Kidney epithelial cell (primary cell): ENCODE results near the gene CCDC106. TPM values are rescaled to one million over a fixed set of nuclear protein-coding genes. Genes with fewer than 3 reads are reported as not detected.

ENCODE experiments used
- DNase-seq: peaks from one replicate; pipeline ENCODE4 v3.0.0-alpha.2; 2010; ENCODE audit warnings: low read depth
- H3K27me3 ChIP-seq: 2 replicates; pipeline ENCODE4 v1.6.0; 2011; ENCODE audit warnings: low read length; ENCODE audit not compliant: control insufficient read depth, insufficient read depth
- H3K36me3 ChIP-seq: 2 replicates; pipeline ENCODE4 v1.5.1; 2011; ENCODE audit warnings: low read length; ENCODE audit not compliant: control insufficient read depth, insufficient read depth
- H3K4me3 ChIP-seq: 2 replicates; pipeline ENCODE4 v1.5.1; 2011; ENCODE audit warnings: low read depth, mild to moderate bottlenecking, control low read depth, low read length
- total RNA-seq: library from RNA; depleted of rRNA; stranded (reverse); fragments of >200 nt; gene quantifications from 2 replicates; pipeline ENCODE4 v1.2.3, GENCODE V29; 2015
- TF ChIP-seq, protein P1 (sequence below): IDR thresholded peaks from 2 replicates; pipeline ENCODE4 v1.5.1; 2011; ENCODE audit warnings: mild to moderate bottlenecking, moderate library complexity, low read length, control low read depth, inconsistent platforms; ENCODE audit not compliant: insufficient read depth, poor library complexity, severe bottlenecking

The CCDC106 gene
- total RNA-seq, 1 donor from 2014 or later = 12.2 TPM

DNA sequence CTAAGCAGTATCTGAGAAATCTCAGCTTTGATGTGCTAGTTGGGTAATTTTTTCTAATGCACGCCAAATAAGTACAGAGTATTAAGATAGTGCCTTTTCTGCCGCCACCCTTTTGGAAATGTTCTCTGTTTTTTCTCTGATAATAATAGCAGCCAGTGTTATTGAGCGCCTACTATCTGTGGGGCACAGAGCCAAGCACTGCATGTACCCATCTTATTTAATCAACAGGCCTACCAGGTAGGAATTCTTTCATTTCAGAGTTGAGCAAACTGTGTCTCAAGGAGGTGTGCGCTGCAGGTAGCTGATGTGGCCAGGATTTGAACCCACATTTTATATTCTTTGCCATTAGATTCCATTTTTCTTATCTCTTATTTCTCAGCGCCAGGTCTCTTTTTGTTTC, 28.4 kb downstream of the CCDC106 start:
- TF ChIP-seq, protein P1, sequence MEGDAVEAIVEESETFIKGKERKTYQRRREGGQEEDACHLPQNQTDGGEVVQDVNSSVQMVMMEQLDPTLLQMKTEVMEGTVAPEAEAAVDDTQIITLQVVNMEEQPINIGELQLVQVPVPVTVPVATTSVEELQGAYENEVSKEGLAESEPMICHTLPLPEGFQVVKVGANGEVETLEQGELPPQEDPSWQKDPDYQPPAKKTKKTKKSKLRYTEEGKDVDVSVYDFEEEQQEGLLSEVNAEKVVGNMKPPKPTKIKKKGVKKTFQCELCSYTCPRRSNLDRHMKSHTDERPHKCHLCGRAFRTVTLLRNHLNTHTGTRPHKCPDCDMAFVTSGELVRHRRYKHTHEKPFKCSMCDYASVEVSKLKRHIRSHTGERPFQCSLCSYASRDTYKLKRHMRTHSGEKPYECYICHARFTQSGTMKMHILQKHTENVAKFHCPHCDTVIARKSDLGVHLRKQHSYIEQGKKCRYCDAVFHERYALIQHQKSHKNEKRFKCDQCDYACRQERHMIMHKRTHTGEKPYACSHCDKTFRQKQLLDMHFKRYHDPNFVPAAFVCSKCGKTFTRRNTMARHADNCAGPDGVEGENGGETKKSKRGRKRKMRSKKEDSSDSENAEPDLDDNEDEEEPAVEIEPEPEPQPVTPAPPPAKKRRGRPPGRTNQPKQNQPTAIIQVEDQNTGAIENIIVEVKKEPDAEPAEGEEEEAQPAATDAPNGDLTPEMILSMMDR = no peak
- DNase-seq = no peak
- peaks cover 2% of the 10 kb centered on the region for H3K36me3 ChIP-seq

DNA sequence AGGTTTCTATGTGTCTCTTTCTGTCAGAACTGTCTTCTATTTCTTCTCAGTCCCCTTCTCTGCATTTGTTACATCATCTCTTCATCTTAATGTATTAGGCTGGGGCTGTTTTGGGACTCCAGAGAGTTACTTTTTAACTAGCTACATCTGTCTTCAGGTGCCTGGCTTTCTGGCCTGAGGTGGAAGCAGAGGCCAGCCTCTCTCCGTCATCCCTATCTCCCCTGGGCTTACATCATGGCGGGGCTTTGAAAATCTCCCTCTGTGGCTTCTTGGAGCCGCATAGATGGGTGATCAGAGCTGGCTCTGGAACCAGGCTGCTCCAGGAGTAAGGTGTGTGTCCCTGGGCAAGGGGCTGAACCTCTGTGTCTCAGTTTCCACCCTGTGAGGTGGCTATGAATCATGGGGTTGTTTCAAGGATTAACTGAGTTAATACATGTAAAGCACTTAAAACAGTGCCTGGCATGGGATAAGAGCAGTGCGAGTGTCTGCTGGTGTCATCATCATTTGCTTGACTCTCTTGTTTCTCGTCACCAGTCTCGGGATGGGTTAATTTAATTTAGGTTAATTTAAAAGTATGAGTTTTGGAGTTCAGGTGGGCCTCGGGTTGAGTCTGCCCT, 29.0 kb downstream of the CCDC106 start:
- TF ChIP-seq, protein P1 = no peak
- DNase-seq = no peak
- Histone ChIP-seq H3K4me3 (no peak overlapping the region), H3K27me3 (no peaks in the 10 kb centered on the region), H3K36me3 (peaks cover 2% of the 10 kb centered on the region)

More for the DNA sequence above, 28.4 kb downstream of the CCDC106 start:
- no peaks in the 10 kb centered on the region for H3K27me3 ChIP-seq
- no peak overlapping the region for H3K4me3 ChIP-seq

DNA sequence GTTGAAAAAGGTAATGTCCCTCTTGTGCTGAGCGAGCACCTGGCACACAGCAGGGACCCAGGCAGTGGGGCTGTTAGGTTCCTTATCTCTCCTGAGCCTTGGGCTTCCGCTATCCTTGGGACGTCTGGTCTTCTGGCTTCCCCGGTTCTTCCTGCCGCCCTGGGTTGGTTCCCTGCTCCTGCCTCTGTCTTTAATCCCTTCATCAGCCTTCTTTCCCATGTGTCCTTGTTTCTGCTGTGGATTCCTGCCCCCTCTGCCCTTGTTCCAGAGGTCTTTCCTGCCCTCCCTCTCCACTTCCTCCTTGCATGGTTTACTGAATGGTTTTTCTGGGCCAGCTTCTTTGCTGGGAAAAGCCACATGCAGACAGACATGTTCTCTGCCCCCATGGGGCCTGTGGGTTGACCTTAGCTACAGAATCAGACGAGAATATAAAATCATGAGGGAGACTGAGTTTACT, 29.6 kb downstream of the CCDC106 start:
- TF ChIP-seq, protein P1 = no peak
- Histone ChIP-seq H3K36me3 (peaks cover 2% of the 10 kb centered on the region), H3K4me3 (no peak overlapping the region), H3K27me3 (no peaks in the 10 kb centered on the region)
- DNase-seq = no peak

DNA sequence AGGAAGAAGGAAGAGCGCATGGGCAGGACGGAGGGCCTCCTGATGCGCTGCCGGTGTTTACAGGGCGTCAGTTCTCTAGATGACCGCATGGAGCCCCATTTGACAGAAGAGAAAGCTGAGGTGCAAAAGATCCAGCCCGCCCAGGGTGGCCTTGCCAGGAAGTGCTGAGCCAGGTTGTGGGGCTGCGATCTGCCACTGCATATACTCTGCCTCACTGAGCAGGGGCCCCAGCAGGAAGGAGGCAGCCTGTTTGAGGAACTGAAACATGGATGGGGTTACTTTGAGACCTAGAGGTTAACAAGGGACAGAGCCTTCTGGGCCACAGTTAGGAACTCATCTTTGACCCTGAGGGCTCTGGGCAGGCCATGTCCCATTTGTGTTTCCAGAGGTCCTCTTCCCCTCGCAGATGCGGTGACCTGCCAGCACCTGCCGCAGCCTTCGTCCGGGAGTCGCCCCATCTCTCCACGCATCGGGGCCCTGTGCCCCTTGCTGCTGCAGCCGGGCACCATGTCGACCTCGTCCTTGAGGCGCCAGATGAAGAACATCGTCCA, 30.2 kb downstream of the CCDC106 start:
- H3K4me3 ChIP-seq = no peak overlapping the region
- no peak for DNase-seq
- TF ChIP-seq, protein P1 = no peak
- H3K27me3 ChIP-seq = no peaks in the 10 kb centered on the region
- H3K36me3 ChIP-seq = peaks cover 2% of the 10 kb centered on the region

DNA sequence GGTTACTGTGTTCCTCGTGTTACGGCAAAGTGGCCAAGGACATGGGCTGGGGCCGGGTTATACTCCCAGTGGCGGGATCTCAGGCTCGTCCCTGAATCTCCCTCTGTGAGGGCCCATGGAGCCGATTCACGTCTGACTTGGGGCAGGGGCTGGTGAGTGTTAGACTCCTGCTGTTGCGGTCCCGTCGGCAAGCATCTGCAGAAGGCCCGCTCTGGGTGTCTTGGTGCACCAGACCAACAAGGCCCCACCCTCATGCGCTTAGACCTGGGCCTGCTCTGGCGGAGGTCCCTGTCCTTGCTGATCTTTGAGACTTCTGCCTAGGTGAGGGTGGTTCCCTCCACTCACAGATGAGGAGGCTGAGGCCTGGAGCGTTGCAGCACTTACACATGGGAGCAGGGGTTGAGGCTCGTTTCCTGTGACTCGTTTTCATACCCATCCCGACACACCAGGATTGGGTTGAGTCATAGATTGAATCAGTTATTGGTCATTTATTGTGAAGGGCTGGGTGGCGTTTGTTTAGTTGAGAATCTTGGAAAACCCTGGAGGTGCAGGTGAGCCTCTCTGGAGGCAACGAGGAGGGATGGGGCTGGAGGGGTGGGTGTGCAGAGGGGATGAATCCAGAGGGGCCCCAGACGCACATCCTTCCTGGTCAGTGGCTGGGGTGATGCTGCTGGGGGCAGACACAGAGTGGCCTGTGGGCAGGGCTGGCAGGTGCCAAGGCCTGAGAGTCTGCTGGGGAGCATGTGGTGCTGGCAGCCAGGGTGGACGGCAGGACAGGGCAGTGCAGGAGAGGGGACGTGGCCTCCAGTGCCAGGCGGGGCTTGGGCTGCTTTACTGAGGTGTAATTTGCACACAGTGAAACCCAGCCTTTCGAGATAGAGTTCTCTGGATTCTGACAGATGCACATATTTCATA, 31.6 kb downstream of the CCDC106 start:
- H3K36me3 ChIP-seq = peaks cover 2% of the 10 kb centered on the region
- TF ChIP-seq, protein P1 = no peak
- no peak overlapping the region for H3K4me3 ChIP-seq
- no peak for DNase-seq
- H3K27me3 ChIP-seq = no peaks in the 10 kb centered on the region
